Tibial nerve (tissue), 4 donors: ENCODE measurements around the gene PVALB.

Experiments used
- CTCF ChIP-seq, 5 experiments: fragments of 200-600 bp in 3 of 5; fragments of 450-650 bp in 2 of 5; sonication (generic) in 3 of 5; IDR thresholded peaks; one replicate each; pipeline ENCODE4 v1.5.1; 2016 to 2019; ENCODE audit warnings: antibody characterized with exemption in 5 of 5, mild to moderate bottlenecking in 3 of 5, moderate library complexity in 2 of 5
- EP300 ChIP-seq, 2 donors: sonication (generic); formaldehyde crosslinking; IDR thresholded peaks; one replicate each; pipeline ENCODE4 v1.6.1; 2017; ENCODE audit warnings: antibody characterized with exemption in 2 of 2, mild to moderate bottlenecking in 1 of 2
- POLR2A ChIP-seq, 2 donors: fragments of 450-650 bp; IDR thresholded peaks; one replicate each; pipeline ENCODE4 v1.6.1; 2017; ENCODE audit warnings: antibody characterized with exemption in 2 of 2, mild to moderate bottlenecking in 2 of 2, moderate library complexity in 2 of 2

GRCh38 chr22:36850056-36850455, 33.2 kb upstream of the PVALB start:
- no peak for TF ChIP-seq CTCF (IDR thresholded peaks at IDR 0.05)
- no peak for TF ChIP-seq POLR2A (IDR thresholded peaks at IDR 0.05)
- TF ChIP-seq EP300 (IDR thresholded peaks at IDR 0.05) = no peak
